Gastrocnemius medialis (tissue), 4 donors: ENCODE data around the gene KAZALD1. TPM values are rescaled to one million over a fixed set of nuclear protein-coding genes. Genes with fewer than 3 reads are reported as not detected.

Source experiments
- ATAC-seq, 2 donors: fragments of 150-250 bp; one replicate each; pipeline ENCODE4 v1.9.1; 2016
- DNase-seq, 2 donors: peaks; one replicate each; pipeline ENCODE4 v3.0.0-alpha.2; 2019
- H3K27ac ChIP-seq, 4 donors: fragments of 200-600 bp; sonication (generic); 1 replicate in 1 of 4; 2 replicates in 3 of 4; pipeline ENCODE4 v1.5.1; 2016 to 2018; ENCODE audit warnings: mild to moderate bottlenecking in 2 of 4, moderate library complexity in 1 of 4
- H3K27me3 ChIP-seq, 3 donors: fragments of 200-600 bp; sonication (generic) in 2 of 3; 1 replicate in 1 of 3; 2 replicates in 2 of 3; pipeline versions ENCODE4 v1.5.1 to v1.6.0; 2016 to 2019; ENCODE audit warnings: mild to moderate bottlenecking in 1 of 3, moderate library complexity in 1 of 3
- H3K36me3 ChIP-seq, 2 donors: fragments of 200-600 bp; sonication (generic) in 1 of 2; one replicate each; pipeline ENCODE4 v1.5.1; 2017 to 2018
- H3K4me1 ChIP-seq, 2 donors: fragments of 200-600 bp; sonication (generic) in 1 of 2; one replicate each; pipeline ENCODE4 v1.5.1; 2016 to 2017; ENCODE audit warnings: mild to moderate bottlenecking in 2 of 2
- H3K4me3 ChIP-seq, 4 donors: fragments of 200-600 bp; sonication (generic) in 3 of 4; 1 replicate in 1 of 4; 2 replicates in 3 of 4; pipeline ENCODE4 v1.5.1; 2016 to 2019; ENCODE audit warnings: mild to moderate bottlenecking in 2 of 4
- H3K9me3 ChIP-seq, 3 donors: fragments of 200-600 bp; sonication (generic) in 2 of 3; 1 replicate in 1 of 3; 2 replicates in 2 of 3; pipeline ENCODE4 v1.5.1; 2016 to 2019
- CTCF ChIP-seq, 5 experiments: fragments of 450-650 bp in 3 of 5; fragments of 200-600 bp in 2 of 5; sonication (generic) in 2 of 5; IDR thresholded peaks in 4 of 5; conservative IDR thresholded peaks in 1 of 5; 1 replicate in 4 of 5; 2 replicates in 1 of 5; pipeline ENCODE4 v1.5.1; 2016 to 2019; ENCODE audit warnings: antibody characterized with exemption in 5 of 5, mild to moderate bottlenecking in 3 of 5, moderate library complexity in 3 of 5
- POLR2A ChIP-seq, 2 donors: fragments of 450-650 bp; IDR thresholded peaks; one replicate each; pipeline ENCODE4 v1.6.1; 2017; ENCODE audit warnings: antibody characterized with exemption in 2 of 2, mild to moderate bottlenecking in 2 of 2, moderate library complexity in 2 of 2
- in situ Hi-C, 4 donors: fragments of 200-750 bp; cut with MboI; loops; one replicate each; pipeline versions ENCODE4 v1.15.0 to v1.8.0; 2017; ENCODE audit warnings: low sequenced_read_pairs in 4 of 4
- intact Hi-C: fragments of 100-400 bp; cut with DNase I; formaldehyde crosslinking; loops from one replicate; pipeline ENCODE4 v1.15.1; 2023; ENCODE audit warnings: low total_unique reads
- total RNA-seq, 4 donors: library from RNA; depleted of rRNA; stranded (reverse); fragments of >200 nt; gene quantifications; one replicate each; pipeline versions ENCODE4 v1.1.0 to v1.2.3, GENCODE V29; 2016

Gene KAZALD1
- total RNA-seq, 4 donors from 2014 or later = 1.7 to 3.6 (median 2.2) TPM

DNA sequence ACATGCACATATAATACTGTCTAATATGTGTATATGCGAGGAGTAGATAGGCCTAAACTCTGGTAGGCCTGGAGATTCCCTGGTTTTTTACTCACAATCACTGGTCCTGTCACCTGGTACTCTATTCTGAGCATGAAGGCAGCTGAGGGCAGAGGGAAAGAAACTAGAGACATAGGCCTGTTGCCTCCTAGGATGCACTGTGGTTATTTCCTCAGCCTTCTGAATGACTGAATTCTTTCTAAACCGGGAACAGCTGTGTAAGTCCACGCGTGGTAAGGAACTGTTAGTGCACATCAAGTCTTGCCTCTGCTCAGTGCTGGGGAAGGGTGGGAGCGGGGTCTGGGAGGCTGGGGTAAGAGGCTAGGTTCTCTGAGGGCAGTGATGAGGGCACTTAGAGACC is 7.7 kb downstream of the KAZALD1 start:
- H3K27me3 ChIP-seq = peaks cover 31 to 39% (median 32%) of the 10 kb centered on the region in 3 donors
- H3K4me3 ChIP-seq = no peak overlapping the region
- DNase-seq (no peak), ATAC-seq (no peak)
- TF ChIP-seq CTCF (IDR thresholded peaks at IDR 0.05 in 4 of 5, conservative IDR thresholded peaks at IDR 0.05 in 1 of 5) (no peak), POLR2A (IDR thresholded peaks at IDR 0.05) (no peak)
- peaks cover 24 to 25% of the 10 kb centered on the region in 2 donors for H3K4me1 ChIP-seq
- in situ Hi-C loops = no loop called here
- no peaks in the 10 kb centered on the region for H3K36me3 ChIP-seq
- no peaks in the 10 kb centered on the region for H3K9me3 ChIP-seq
- no peak overlapping the region for H3K27ac ChIP-seq
- intact Hi-C loops = loop anchor here (5.0 kb wide), 1 partner anchor 37 kb away; the partner anchor contains the start of genes PDZD7 and SFXN3

GRCh38 chr10:101070098-101070497 is 8.3 kb downstream of the KAZALD1 start:
- no peak overlapping the region for H3K27ac ChIP-seq
- peaks cover 24% of the 10 kb centered on the region in 2 donors for H3K4me1 ChIP-seq
- H3K36me3 ChIP-seq = no peaks in the 10 kb centered on the region
- no peak overlapping the region for H3K4me3 ChIP-seq
- in situ Hi-C loops = no loop called here
- peaks cover 34 to 45% (median 35%) of the 10 kb centered on the region in 3 donors for H3K27me3 ChIP-seq
- intact Hi-C loops = no loop called here
- no peaks in the 10 kb centered on the region for H3K9me3 ChIP-seq
- TF ChIP-seq POLR2A (IDR thresholded peaks at IDR 0.05) (no peak), CTCF (IDR thresholded peaks at IDR 0.05 in 4 of 5, conservative IDR thresholded peaks at IDR 0.05 in 1 of 5) (no peak)
- DNase-seq = no peak
- ATAC-seq = no peak

- no peak for TF ChIP-seq POLR2A (IDR thresholded peaks at IDR 0.05)
- H3K27ac ChIP-seq = no peak overlapping the region
- H3K4me3 ChIP-seq = no peak overlapping the region
- DNase-seq = peak in 1 of 2 donors; percentile 33
- H3K9me3 ChIP-seq = no peaks in the 10 kb centered on the region
- H3K36me3 ChIP-seq = no peaks in the 10 kb centered on the region
- peaks cover 31 to 52% (median 38%) of the 10 kb centered on the region in 3 donors for H3K27me3 ChIP-seq
- intact Hi-C loops = no loop called here
- peaks cover 11 to 14% of the 10 kb centered on the region in 2 donors for H3K4me1 ChIP-seq
- no peak for ATAC-seq
- in situ Hi-C loops = no loop called here
Observed at GRCh38 chr10:101071267-101071884, 9.6 kb downstream of the KAZALD1 start.

DNA sequence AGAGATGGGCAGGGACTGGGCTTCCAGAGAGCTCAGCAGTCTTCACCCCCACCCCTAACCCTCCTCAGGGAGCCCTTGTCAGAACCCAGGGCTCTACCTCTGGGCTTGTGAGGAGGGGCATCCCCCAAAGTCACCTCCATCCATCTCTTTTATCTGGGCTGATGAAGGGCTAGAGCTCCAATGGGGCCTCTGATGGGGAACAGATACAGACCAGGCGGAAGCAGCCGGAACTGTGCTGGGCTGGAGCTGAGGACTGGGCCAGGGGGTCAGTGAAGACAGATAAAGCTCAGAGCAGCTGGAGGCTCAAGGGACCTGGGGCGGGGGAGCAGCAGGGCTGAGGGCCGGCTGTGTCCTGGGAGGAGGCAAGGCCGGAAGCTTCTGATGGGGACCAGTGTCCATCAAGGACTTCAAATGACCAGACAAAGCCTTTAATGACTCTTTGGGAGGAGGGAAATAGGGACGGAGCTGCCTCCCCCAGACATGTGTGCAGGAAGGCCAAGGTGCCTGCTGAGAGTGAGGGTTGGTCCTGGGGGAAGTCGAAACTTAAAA is 10.2 kb downstream of the KAZALD1 start:
- Histone ChIP-seq H3K4me3 (no peak overlapping the region), H3K36me3 (no peaks in the 10 kb centered on the region), H3K27ac (no peak overlapping the region), H3K27me3 (peaks cover 26 to 46% (median 34%) of the 10 kb centered on the region in 3 donors), H3K4me1 (peaks cover 6 to 8% of the 10 kb centered on the region in 2 donors), H3K9me3 (no peaks in the 10 kb centered on the region)
- no peak for ATAC-seq
- TF ChIP-seq CTCF (IDR thresholded peaks at IDR 0.05 in 4 of 5, conservative IDR thresholded peaks at IDR 0.05 in 1 of 5) (no peak), POLR2A (IDR thresholded peaks at IDR 0.05) (no peak)
- in situ Hi-C loops = no loop called here
- DNase-seq = no peak
- intact Hi-C loops = no loop called here

GRCh38 chr10:101072923-101073322 is 11.1 kb downstream of the KAZALD1 start:
- DNase-seq (no peak), ATAC-seq (no peak)
- Histone ChIP-seq H3K9me3 (no peaks in the 10 kb centered on the region), H3K4me3 (no peak overlapping the region), H3K27me3 (peaks cover 19 to 40% (median 27%) of the 10 kb centered on the region in 3 donors), H3K27ac (no peak overlapping the region), H3K36me3 (no peaks in the 10 kb centered on the region), H3K4me1 (no peaks in the 10 kb centered on the region)
- TF ChIP-seq POLR2A (IDR thresholded peaks at IDR 0.05) (no peak), CTCF (IDR thresholded peaks at IDR 0.05 in 4 of 5, conservative IDR thresholded peaks at IDR 0.05 in 1 of 5) (no peak)
- intact Hi-C loops = no loop called here
- in situ Hi-C loops = no loop called here
